Psoas muscle (tissue), 8 donors: Measurements from ENCODE around the gene SPINT2. TPM values are rescaled to one million over a fixed set of nuclear protein-coding genes. Genes with fewer than 3 reads are reported as not detected.

ENCODE experiments used
- ATAC-seq, 4 donors: fragments of 200-7000 bp; cut with Tn5 transposase; one replicate each; pipeline ENCODE4 v1.9.1; 2020; ENCODE audit warnings: moderate library complexity in 3 of 4, mild to moderate bottlenecking in 2 of 4
- DNase-seq, 2 donors: peaks; one replicate each; pipeline ENCODE4 v3.0.0-alpha.2; 2020
- H3K27ac ChIP-seq: fragments of 200-600 bp; one replicate; pipeline ENCODE4 v1.8.0; 2022
- H3K27me3 ChIP-seq, 3 donors: fragments of 200-600 bp in 1 of 3; one replicate each; pipeline versions ENCODE4 v1.6.1 to v1.8.0; 2013 to 2022; ENCODE audit warnings: low read length in 2 of 3, mild to moderate bottlenecking in 2 of 3, moderate library complexity in 1 of 3; ENCODE audit not compliant: insufficient read depth in 3 of 3
- H3K36me3 ChIP-seq, 2 donors: fragments of 200-600 bp in 1 of 2; one replicate each; pipeline versions ENCODE4 v1.6.1 to v1.8.0; 2013 to 2022; ENCODE audit warnings: low read depth in 1 of 2, mild to moderate bottlenecking in 1 of 2, moderate library complexity in 1 of 2; ENCODE audit not compliant: insufficient read depth in 1 of 2
- H3K4me1 ChIP-seq: fragments of 200-600 bp; one replicate; pipeline ENCODE4 v1.8.0; 2022
- H3K4me3 ChIP-seq: fragments of 200-600 bp; one replicate; pipeline ENCODE4 v1.8.0; 2022; ENCODE audit warnings: mild to moderate bottlenecking
- H3K9me3 ChIP-seq: fragments of 200-600 bp; one replicate; pipeline ENCODE4 v1.8.0; 2022
- WGBS, 3 donors: extraction: QIAGEN DNeasy Blood & Tissue Kit; methylation state at CpG; one replicate each; pipeline versions ENCODE4 v1.1.6 to v1.1.7; 2013; 5-methylcytosine and 5-hydroxymethylcytosine counted together
- intact Hi-C, 2 donors: fragments of 100-400 bp; cut with DNase I; formaldehyde crosslinking; loops; one replicate each; pipeline versions ENCODE4 v1.11.0 to v1.14.2; 2022
- polyA plus RNA-seq, 3 donors: library from polyadenylated mRNA; stranded (reverse); fragments of 200-250 nt; gene quantifications; one replicate each; pipeline ENCODE4 v1.2.3, GENCODE V29; 2013
- total RNA-seq, 4 donors: library from RNA; stranded (reverse); fragmentation: NEBNext Ultra II Directional in 2 of 4; extraction: Animal tissue kit (Norgen Biotek cat#: 25700) in 2 of 4; gene quantifications; one replicate each; pipeline versions ENCODE4 v1.2.1 to v1.2.4, GENCODE V29; 2021 to 2023
- TF ChIP-seq, protein P1 (sequence below): fragments of 200-600 bp; IDR thresholded peaks from one replicate; pipeline ENCODE4 v1.8.0; 2022; ENCODE audit warnings: antibody characterized with exemption
- donor health status: healthy with polysubstance abuse.
- donor health status: DM: no; HTN: no; CAD: no; lungs with moderate emphysema.
- donor health status: Bipolar disorder and iron deficiency.
- donor health status: healthy.
- donor health status: DM: yes; HTN: yes; CAD: no.
- donor health status: DM: no; HTN: no; CAD: no.
- donor health status: DM: no; HTN: no; CAD: no.
- donor health status: DM: yes; HTN: yes; CAD: no.

The SPINT2 gene
- total and polyA plus RNA-seq, 7 donors = 0.49 to 2.2 (median 0.97) TPM

DNA sequence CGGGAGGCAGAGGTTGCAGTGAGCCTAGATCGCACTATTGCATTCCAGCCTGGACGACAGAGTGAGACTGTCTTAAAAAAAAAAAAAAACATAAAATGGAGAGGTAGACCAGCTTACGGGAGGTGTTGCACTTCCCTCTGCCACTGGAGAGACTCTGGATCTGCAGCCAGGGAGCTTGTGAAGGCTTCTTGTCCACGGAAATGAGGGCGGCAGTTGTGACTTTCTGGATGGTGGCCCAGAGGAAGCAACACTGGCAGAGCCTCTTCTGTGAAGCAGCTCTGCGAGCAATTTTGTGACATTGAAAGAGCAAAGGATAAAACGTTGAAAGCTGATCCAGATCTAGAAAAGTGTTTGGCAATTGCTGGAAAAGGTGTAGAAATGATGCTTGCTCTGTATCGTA, 10.4 kb downstream of the SPINT2 start:
- Histone ChIP-seq H3K27ac (no peak overlapping the region), H3K4me1 (no peaks in the 10 kb centered on the region), H3K9me3 (no peaks in the 10 kb centered on the region), H3K4me3 (no peak overlapping the region), H3K36me3 (no peaks in the 10 kb centered on the region), H3K27me3 (no peaks in the 10 kb centered on the region)
- 31 to 40% (median 33%) methylated on average over 9 of the region's 9 CpGs for WGBS, 3 donors
- no peak for ATAC-seq
- TF ChIP-seq, protein P1, sequence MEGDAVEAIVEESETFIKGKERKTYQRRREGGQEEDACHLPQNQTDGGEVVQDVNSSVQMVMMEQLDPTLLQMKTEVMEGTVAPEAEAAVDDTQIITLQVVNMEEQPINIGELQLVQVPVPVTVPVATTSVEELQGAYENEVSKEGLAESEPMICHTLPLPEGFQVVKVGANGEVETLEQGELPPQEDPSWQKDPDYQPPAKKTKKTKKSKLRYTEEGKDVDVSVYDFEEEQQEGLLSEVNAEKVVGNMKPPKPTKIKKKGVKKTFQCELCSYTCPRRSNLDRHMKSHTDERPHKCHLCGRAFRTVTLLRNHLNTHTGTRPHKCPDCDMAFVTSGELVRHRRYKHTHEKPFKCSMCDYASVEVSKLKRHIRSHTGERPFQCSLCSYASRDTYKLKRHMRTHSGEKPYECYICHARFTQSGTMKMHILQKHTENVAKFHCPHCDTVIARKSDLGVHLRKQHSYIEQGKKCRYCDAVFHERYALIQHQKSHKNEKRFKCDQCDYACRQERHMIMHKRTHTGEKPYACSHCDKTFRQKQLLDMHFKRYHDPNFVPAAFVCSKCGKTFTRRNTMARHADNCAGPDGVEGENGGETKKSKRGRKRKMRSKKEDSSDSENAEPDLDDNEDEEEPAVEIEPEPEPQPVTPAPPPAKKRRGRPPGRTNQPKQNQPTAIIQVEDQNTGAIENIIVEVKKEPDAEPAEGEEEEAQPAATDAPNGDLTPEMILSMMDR = no peak
- no peak for DNase-seq
- intact Hi-C loops = no loop called here

GRCh38 chr19:38276942-38277517, 12.7 kb downstream of the SPINT2 start:
- Histone ChIP-seq H3K4me1 (no peaks in the 10 kb centered on the region), H3K4me3 (no peak overlapping the region), H3K27me3 (no peaks in the 10 kb centered on the region), H3K36me3 (no peaks in the 10 kb centered on the region), H3K9me3 (no peaks in the 10 kb centered on the region), H3K27ac (peak overlapping the region; percentile 66)
- 92 to 98% (median 93%) methylated on average over 7 of the region's 7 CpGs for WGBS, 3 donors
- intact Hi-C loops = no loop called here
- TF ChIP-seq, protein P1 = no peak
- no peak for DNase-seq
- ATAC-seq = no peak

DNA sequence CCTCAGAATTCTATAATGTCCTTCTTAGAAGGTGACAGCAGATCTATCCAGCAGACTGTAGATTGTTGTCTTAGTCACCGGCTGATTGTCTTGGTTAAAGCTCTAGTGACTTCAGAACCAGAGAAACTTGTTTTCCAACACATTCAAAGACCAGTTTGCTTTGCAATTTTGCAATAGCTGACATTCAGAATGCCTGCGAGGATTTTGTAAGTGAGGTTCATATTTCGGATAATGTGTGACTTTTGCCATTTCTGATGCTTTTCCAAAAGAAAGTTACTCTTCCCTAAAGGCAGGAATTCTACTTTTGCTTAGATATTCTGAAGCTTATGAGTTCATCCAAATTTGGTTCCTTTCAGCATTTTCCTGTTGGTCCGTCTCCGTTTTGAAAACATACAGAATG, 13.2 kb downstream of the SPINT2 start:
- DNase-seq = no peak
- 34 to 49% (median 38%) methylated on average over 5 of the region's 5 CpGs for WGBS, 3 donors
- no peak for ATAC-seq
- no peaks in the 10 kb centered on the region for H3K9me3 ChIP-seq
- TF ChIP-seq, protein P1 = no peak
- no peaks in the 10 kb centered on the region for H3K4me1 ChIP-seq
- intact Hi-C loops = no loop called here
- H3K36me3 ChIP-seq = no peaks in the 10 kb centered on the region
- H3K27ac ChIP-seq = peak overlapping the region; percentile 66
- H3K4me3 ChIP-seq = no peak overlapping the region
- no peaks in the 10 kb centered on the region for H3K27me3 ChIP-seq

- 52 to 58% (median 55%) methylated on average over 9 of the region's 9 CpGs for WGBS, 3 donors
- no peaks in the 10 kb centered on the region for H3K9me3 ChIP-seq
- H3K27ac ChIP-seq = peak overlapping the region; percentile 66
- DNase-seq = peak in 1 of 2 donors; percentile 41
- no peaks in the 10 kb centered on the region for H3K4me1 ChIP-seq
- TF ChIP-seq, protein P1 = no peak
- H3K36me3 ChIP-seq = no peaks in the 10 kb centered on the region
- no peak overlapping the region for H3K4me3 ChIP-seq
- H3K27me3 ChIP-seq = no peaks in the 10 kb centered on the region
- peak in 3 of 4 donors; percentile 35 to 55 (median 45) for ATAC-seq
- intact Hi-C loops = no loop called here
Measured at GRCh38 chr19:38277969-38278680, 13.8 kb downstream of the SPINT2 start.
